Measurements from ENCODE around the gene SDCBP2.
A peak's percentile ranks its signal among the peaks of the same experiment; 100 is the strongest.
"Not testable (repeated sequence)": the region's sequence is repeated elsewhere in the genome, so short reads cannot be mapped to it uniquely, and the experiment has no call there.

Gene SDCBP2

GRCh38 chr20:1345030-1345755, 16.3 kb upstream of the SDCBP2 start:
- TF ChIP-seq PATZ1 (CRISPR knock-in tag; IDR thresholded peaks at IDR 0.05; ENCODE audit: borderline replicate concordance): no peak
- no peak for TF ChIP-seq OSR1 (CRISPR knock-in tag; IDR thresholded peaks at IDR 0.05)
- TF ChIP-seq ZFP30 (CRISPR knock-in tag; IDR thresholded peaks at IDR 0.05): no peak
- TF ChIP-seq TCF4 (CRISPR knock-in tag; IDR thresholded peaks at IDR 0.05; ENCODE audit: borderline replicate concordance): no peak
- TF ChIP-seq ESRRG (CRISPR knock-in tag; IDR thresholded peaks at IDR 0.05): no peak
- TF ChIP-seq CREB5 (CRISPR knock-in tag; IDR thresholded peaks at IDR 0.05; ENCODE audit: low read depth): no peak

GRCh38 chr20:1343446-1344124, 14.6 kb upstream of the SDCBP2 start:
- ATAC-seq: not testable (repeated sequence)

More at GRCh38 chr20:1345030-1345755, 16.3 kb upstream of the SDCBP2 start:
- no peak for ATAC-seq

- TF ChIP-seq ISL1 (CRISPR knock-in tag; IDR thresholded peaks at IDR 0.05) (peak; percentile 25), ZNF70 (CRISPR knock-in tag; IDR thresholded peaks at IDR 0.05) (no peak), ZFP30 (CRISPR knock-in tag; IDR thresholded peaks at IDR 0.05) (no peak), TCF4 (CRISPR knock-in tag; IDR thresholded peaks at IDR 0.05; ENCODE audit: borderline replicate concordance) (no peak), OSR1 (CRISPR knock-in tag; IDR thresholded peaks at IDR 0.05) (no peak), TOX (CRISPR knock-in tag; IDR thresholded peaks at IDR 0.05; ENCODE audit: borderline replicate concordance) (no peak)
- ATAC-seq: peak; percentile 63
Observed at GRCh38 chr20:1341561-1342265, 12.8 kb upstream of the SDCBP2 start.

- TF ChIP-seq PATZ1 (CRISPR knock-in tag; IDR thresholded peaks at IDR 0.05; ENCODE audit: borderline replicate concordance) (no peak), OSR1 (CRISPR knock-in tag; IDR thresholded peaks at IDR 0.05) (no peak), PPARA (CRISPR knock-in tag; IDR thresholded peaks at IDR 0.05; ENCODE audit: borderline replicate concordance) (no peak), GLIS3 (CRISPR knock-in tag; IDR thresholded peaks at IDR 0.05) (no peak), ISL1 (CRISPR knock-in tag; IDR thresholded peaks at IDR 0.05) (no peak), POU6F1 (CRISPR knock-in tag; IDR thresholded peaks at IDR 0.05; ENCODE audit: borderline replicate concordance, low read depth) (no peak), CREB5 (CRISPR knock-in tag; IDR thresholded peaks at IDR 0.05; ENCODE audit: low read depth) (no peak)
- no peak for ATAC-seq
Observed at GRCh38 chr20:1338801-1339200, 9.9 kb upstream of the SDCBP2 start.

- ATAC-seq: no peak
- TF ChIP-seq ZNF565 (CRISPR knock-in tag; conservative IDR thresholded peaks at IDR 0.05; ENCODE audit: low read depth) (no peak), PPARA (CRISPR knock-in tag; IDR thresholded peaks at IDR 0.05; ENCODE audit: borderline replicate concordance) (no peak), ZNF8 (CRISPR knock-in tag; IDR thresholded peaks at IDR 0.05) (no peak), CSRNP3 (CRISPR knock-in tag; IDR thresholded peaks at IDR 0.05) (no peak), RARB (CRISPR knock-in tag; IDR thresholded peaks at IDR 0.05) (no peak), TSHZ2 (CRISPR knock-in tag; IDR thresholded peaks at IDR 0.05) (no peak), CSDC2 (CRISPR knock-in tag; IDR thresholded peaks at IDR 0.05) (no peak)
Observed at GRCh38 chr20:1338096-1338495, 9.2 kb upstream of the SDCBP2 start.
